HL-60 (cell line): Measurements from ENCODE around the gene PIK3R3.

Experiments used
- DNase-seq, 2 experiments: peaks; one replicate each; pipeline ENCODE4 v3.0.0-alpha.2; 2010 to 2020; ENCODE audit warnings: low read depth in 1 of 2, low spot score in 1 of 2
- H3K27ac ChIP-seq: fragments of 250-450 bp; sonication (Bioruptor Pico); replicated peaks from 2 replicates; pipeline ENCODE4 v1.5.1; 2020; ENCODE audit warnings: mild to moderate bottlenecking, moderate library complexity
- H3K27me3 ChIP-seq: fragments of 250-450 bp; sonication (Bioruptor Pico); 2 replicates; pipeline ENCODE4 v1.5.1; 2021; ENCODE audit warnings: mild to moderate bottlenecking, moderate library complexity; ENCODE audit not compliant: insufficient read depth, poor library complexity, severe bottlenecking
- H3K4me3 ChIP-seq: replicated peaks from 2 replicates; pipeline ENCODE4 v1.5.1; 2011; ENCODE audit warnings: mild to moderate bottlenecking, control low read depth, low read length; ENCODE audit not compliant: insufficient read depth
- CTCF ChIP-seq: IDR thresholded peaks from one replicate; pipeline ENCODE4 v1.5.1; 2011; ENCODE audit warnings: low read length, control low read depth, inconsistent platforms; ENCODE audit not compliant: insufficient read depth
- GABPA ChIP-seq: IDR thresholded peaks from 2 replicates; pipeline ENCODE4 v1.6.1; 2012; ENCODE audit warnings: low read depth
- POLR2AphosphoS5 ChIP-seq: IDR thresholded peaks from 2 replicates; pipeline ENCODE4 v1.6.1; 2012; ENCODE audit warnings: low read depth
- REST ChIP-seq: IDR thresholded peaks from 2 replicates; pipeline ENCODE4 v1.6.1; 2012; ENCODE audit warnings: low read depth; ENCODE audit not compliant: insufficient replicate concordance
- SPI1 ChIP-seq: IDR thresholded peaks from 2 replicates; pipeline ENCODE4 v1.6.1; 2012; ENCODE audit warnings: low read depth, mild to moderate bottlenecking, borderline replicate concordance

Gene PIK3R3

DNA sequence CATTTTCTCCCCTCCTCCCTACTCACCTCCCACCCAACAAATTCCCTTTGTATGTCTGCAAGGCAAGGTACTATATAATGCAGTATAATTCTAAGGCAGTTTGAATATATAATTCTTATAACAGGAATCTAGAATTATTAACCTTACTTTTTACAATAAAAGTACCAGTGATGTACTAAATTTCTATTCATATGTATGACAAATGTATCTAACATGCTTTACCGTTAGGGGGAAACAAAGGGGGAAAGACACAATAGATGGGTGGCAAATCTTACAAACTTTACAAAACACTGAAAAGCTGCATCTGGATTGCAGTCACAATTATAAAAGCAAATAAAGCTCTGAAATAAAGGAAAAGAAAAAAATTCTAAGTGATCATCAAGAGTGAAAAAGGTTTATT lies 2.3 kb downstream of the PIK3R3 start:
- Histone ChIP-seq H3K27me3 (no peaks in the 10 kb centered on the region), H3K4me3 (no peak overlapping the region), H3K27ac (no peak overlapping the region)
- no peak for DNase-seq
- TF ChIP-seq CTCF (no peak), REST (no peak), GABPA (no peak), SPI1 (no peak), POLR2AphosphoS5 (no peak)

DNA sequence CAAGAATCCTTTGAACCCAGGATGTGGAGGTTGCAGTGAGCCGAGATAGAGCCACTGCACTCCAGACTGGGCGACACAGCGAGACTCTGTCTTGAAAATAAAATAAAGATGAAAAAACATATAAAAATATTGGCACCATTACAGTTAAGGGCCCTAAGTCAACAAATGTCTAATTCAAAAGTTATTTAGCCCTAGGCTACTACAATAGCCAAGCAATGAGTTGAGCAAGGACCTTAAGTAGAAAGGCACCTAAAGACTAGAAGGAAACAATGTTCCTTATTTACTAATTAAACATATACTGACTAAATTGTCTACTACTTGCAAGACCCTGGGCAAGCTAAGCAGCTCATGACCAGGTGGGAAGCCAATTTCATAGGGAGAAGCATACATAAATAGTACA lies 4.1 kb downstream of the PIK3R3 start:
- no peak overlapping the region for H3K4me3 ChIP-seq
- no peaks in the 10 kb centered on the region for H3K27me3 ChIP-seq
- no peak overlapping the region for H3K27ac ChIP-seq
- no peak for DNase-seq
- TF ChIP-seq POLR2AphosphoS5: no peak
- no peak for TF ChIP-seq CTCF
- no peak for TF ChIP-seq GABPA

GRCh38 chr1:46118856-46119255 lies 13.6 kb downstream of the PIK3R3 start:
- Histone ChIP-seq H3K27me3 (no peaks in the 10 kb centered on the region), H3K27ac (no peak overlapping the region), H3K4me3 (no peak overlapping the region)
- no peak for DNase-seq
- TF ChIP-seq REST (no peak), SPI1 (no peak), CTCF (no peak), POLR2AphosphoS5 (no peak), GABPA (no peak)

GRCh38 chr1:46117810-46118494 lies 14.5 kb downstream of the PIK3R3 start:
- Histone ChIP-seq H3K27me3 (no peaks in the 10 kb centered on the region), H3K4me3 (no peak overlapping the region), H3K27ac (no peak overlapping the region)
- DNase-seq: no peak
- TF ChIP-seq SPI1 (no peak), REST (no peak), GABPA (no peak), POLR2AphosphoS5 (no peak), CTCF (no peak)
